ENCODE measurements around the gene EID1.
A peak's percentile ranks its signal among the peaks of the same experiment; 100 is the strongest.

The EID1 gene

GRCh38 chr15:48890375-48890972, 12.5 kb downstream of the EID1 start (continued):
- TF ChIP-seq, protein P1, sequence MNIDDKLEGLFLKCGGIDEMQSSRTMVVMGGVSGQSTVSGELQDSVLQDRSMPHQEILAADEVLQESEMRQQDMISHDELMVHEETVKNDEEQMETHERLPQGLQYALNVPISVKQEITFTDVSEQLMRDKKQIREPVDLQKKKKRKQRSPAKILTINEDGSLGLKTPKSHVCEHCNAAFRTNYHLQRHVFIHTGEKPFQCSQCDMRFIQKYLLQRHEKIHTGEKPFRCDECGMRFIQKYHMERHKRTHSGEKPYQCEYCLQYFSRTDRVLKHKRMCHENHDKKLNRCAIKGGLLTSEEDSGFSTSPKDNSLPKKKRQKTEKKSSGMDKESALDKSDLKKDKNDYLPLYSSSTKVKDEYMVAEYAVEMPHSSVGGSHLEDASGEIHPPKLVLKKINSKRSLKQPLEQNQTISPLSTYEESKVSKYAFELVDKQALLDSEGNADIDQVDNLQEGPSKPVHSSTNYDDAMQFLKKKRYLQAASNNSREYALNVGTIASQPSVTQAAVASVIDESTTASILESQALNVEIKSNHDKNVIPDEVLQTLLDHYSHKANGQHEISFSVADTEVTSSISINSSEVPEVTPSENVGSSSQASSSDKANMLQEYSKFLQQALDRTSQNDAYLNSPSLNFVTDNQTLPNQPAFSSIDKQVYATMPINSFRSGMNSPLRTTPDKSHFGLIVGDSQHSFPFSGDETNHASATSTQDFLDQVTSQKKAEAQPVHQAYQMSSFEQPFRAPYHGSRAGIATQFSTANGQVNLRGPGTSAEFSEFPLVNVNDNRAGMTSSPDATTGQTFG (tag by site-specific recombination; IDR thresholded peaks at IDR 0.05; ENCODE audit: borderline replicate concordance) = no peak
- TF ChIP-seq ZBTB48 (tag by site-specific recombination; IDR thresholded peaks at IDR 0.05) (0 out of 2 replicates have a peak, but pooled peaks have one; percentile 30), ZNF223 (tag by site-specific recombination; IDR thresholded peaks at IDR 0.05) (no peak), GLI2 (tag by site-specific recombination; IDR thresholded peaks at IDR 0.05; ENCODE audit: borderline replicate concordance, low read depth) (0 out of 2 replicates have a peak, but pooled peaks have one; percentile 13), FEZF1 (tag by site-specific recombination; IDR thresholded peaks at IDR 0.05) (peak; percentile 66; the same call in 1 of the 2 replicates), ZNF544 (tag by site-specific recombination; IDR thresholded peaks at IDR 0.05) (no peak)
- TF ChIP-seq, protein P2, sequence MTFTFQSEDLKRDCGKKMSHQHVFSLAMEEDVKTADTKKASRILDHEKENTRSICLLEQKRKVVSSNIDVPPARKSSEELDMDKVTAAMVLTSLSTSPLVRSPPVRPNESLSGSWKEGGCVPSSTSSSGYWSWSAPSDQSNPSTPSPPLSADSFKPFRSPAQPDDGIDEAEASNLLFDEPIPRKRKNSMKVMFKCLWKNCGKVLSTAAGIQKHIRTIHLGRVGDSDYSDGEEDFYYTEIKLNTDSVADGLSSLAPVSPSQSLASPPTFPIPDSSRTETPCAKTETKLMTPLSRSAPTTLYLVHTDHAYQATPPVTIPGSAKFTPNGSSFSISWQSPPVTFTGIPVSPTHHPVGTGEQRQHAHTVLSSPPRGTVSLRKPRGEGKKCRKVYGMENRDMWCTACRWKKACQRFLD (tag by site-specific recombination; IDR thresholded peaks at IDR 0.05) = no peak

- H3K36me3 ChIP-seq (ENCODE audit: control insufficient read depth in 2 of 2, insufficient read depth in 1 of 2, low read length in 2 of 2) = no peaks in the 10 kb centered on the region
- CTCF ChIA-PET = interaction anchor here (0.7 to 1.0 kb wide), 3 partner anchors 8 to 1687 kb away, joined by 3 read pairs; no protein-coding TSS in a partner anchor
- peak; percentile 61 for TF ChIP-seq OSR2 (tag by site-specific recombination; IDR thresholded peaks at IDR 0.05)
- peak; percentile 30; the same call in 1 of the 2 replicates for TF ChIP-seq FEZF1 (tag by site-specific recombination; IDR thresholded peaks at IDR 0.05)
- TF ChIP-seq, protein P3, sequence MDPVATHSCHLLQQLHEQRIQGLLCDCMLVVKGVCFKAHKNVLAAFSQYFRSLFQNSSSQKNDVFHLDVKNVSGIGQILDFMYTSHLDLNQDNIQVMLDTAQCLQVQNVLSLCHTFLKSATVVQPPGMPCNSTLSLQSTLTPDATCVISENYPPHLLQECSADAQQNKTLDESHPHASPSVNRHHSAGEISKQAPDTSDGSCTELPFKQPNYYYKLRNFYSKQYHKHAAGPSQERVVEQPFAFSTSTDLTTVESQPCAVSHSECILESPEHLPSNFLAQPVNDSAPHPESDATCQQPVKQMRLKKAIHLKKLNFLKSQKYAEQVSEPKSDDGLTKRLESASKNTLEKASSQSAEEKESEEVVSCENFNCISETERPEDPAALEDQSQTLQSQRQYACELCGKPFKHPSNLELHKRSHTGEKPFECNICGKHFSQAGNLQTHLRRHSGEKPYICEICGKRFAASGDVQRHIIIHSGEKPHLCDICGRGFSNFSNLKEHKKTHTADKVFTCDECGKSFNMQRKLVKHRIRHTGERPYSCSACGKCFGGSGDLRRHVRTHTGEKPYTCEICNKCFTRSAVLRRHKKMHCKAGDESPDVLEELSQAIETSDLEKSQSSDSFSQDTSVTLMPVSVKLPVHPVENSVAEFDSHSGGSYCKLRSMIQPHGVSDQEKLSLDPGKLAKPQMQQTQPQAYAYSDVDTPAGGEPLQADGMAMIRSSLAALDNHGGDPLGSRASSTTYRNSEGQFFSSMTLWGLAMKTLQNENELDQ (tag by site-specific recombination; IDR thresholded peaks at IDR 0.05; ENCODE audit: low read depth) = no peak
- TF ChIP-seq, protein P4, sequence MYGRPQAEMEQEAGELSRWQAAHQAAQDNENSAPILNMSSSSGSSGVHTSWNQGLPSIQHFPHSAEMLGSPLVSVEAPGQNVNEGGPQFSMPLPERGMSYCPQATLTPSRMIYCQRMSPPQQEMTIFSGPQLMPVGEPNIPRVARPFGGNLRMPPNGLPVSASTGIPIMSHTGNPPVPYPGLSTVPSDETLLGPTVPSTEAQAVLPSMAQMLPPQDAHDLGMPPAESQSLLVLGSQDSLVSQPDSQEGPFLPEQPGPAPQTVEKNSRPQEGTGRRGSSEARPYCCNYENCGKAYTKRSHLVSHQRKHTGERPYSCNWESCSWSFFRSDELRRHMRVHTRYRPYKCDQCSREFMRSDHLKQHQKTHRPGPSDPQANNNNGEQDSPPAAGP (tag by site-specific recombination; IDR thresholded peaks at IDR 0.05) = no peak
- TF ChIP-seq SP3 (tag by site-specific recombination; IDR thresholded peaks at IDR 0.05) = no peak
- TF ChIP-seq RBAK (tag by site-specific recombination; IDR thresholded peaks at IDR 0.05) = no peak
- TF ChIP-seq PRDM6 (tag by site-specific recombination; IDR thresholded peaks at IDR 0.05) = peak; percentile 78
- TF ChIP-seq ZNF785 (tag by site-specific recombination; IDR thresholded peaks at IDR 0.05) = no peak
- peak; percentile 98 for TF ChIP-seq ZBTB44 (tag by site-specific recombination; IDR thresholded peaks at IDR 0.05)
- TF ChIP-seq ZBTB26 (tag by site-specific recombination; optimal IDR thresholded peaks at IDR 0.05) = no peak
- TF ChIP-seq ZIC2 (tag by site-specific recombination; IDR thresholded peaks at IDR 0.05) = no peak
- no peak for TF ChIP-seq MEIS1 (CRISPR knock-in tag; IDR thresholded peaks at IDR 0.05; ENCODE audit: borderline replicate concordance)
- TF ChIP-seq AEBP2 (tag by site-specific recombination; IDR thresholded peaks at IDR 0.05; ENCODE audit: borderline replicate concordance) = no peak
- TF ChIP-seq PRDM1 (tag by site-specific recombination; IDR thresholded peaks at IDR 0.05) = peak; percentile 55
- no peak for TF ChIP-seq SP2 (tag by site-specific recombination; IDR thresholded peaks at IDR 0.05)
Measured at GRCh38 chr15:48891232-48891765, 13.4 kb downstream of the EID1 start.

More at GRCh38 chr15:48891232-48891765, 13.4 kb downstream of the EID1 start:
- no peak overlapping the region for H3K4me3 ChIP-seq (ENCODE audit: low read depth, low read length)
- no peaks in the 10 kb centered on the region for H3K9me3 ChIP-seq (ENCODE audit: control insufficient read depth, insufficient read depth, low read depth, low read length)
- H3K4me1 ChIP-seq (ENCODE audit: control insufficient read depth, insufficient read depth, low read length) = no peaks in the 10 kb centered on the region
- H3K27ac ChIP-seq (ENCODE audit: extremely low read depth, low read depth, low read length) = no peak overlapping the region; the same call in 1 of the 2 replicates
- POLR2A ChIA-PET = interaction anchor here (0.9 kb wide), 1 partner anchor 13 kb away, joined by 6 read pairs; the partner anchor contains the start of gene EID1
